Tibial nerve (tissue), 4 donors: ENCODE data around the gene GAREM2.

Experiments used
- EP300 ChIP-seq, 2 donors: sonication (generic); formaldehyde crosslinking; IDR thresholded peaks; one replicate each; pipeline ENCODE4 v1.6.1; 2017; ENCODE audit warnings: antibody characterized with exemption in 2 of 2, mild to moderate bottlenecking in 1 of 2
- POLR2A ChIP-seq, 2 donors: fragments of 450-650 bp; IDR thresholded peaks; one replicate each; pipeline ENCODE4 v1.6.1; 2017; ENCODE audit warnings: antibody characterized with exemption in 2 of 2, mild to moderate bottlenecking in 2 of 2, moderate library complexity in 2 of 2
- TF ChIP-seq, protein P1 (sequence below), 5 experiments: fragments of 200-600 bp in 3 of 5; fragments of 450-650 bp in 2 of 5; sonication (generic) in 3 of 5; IDR thresholded peaks; one replicate each; pipeline ENCODE4 v1.5.1; 2016 to 2019; ENCODE audit warnings: antibody characterized with exemption in 5 of 5, mild to moderate bottlenecking in 3 of 5, moderate library complexity in 2 of 5

DNA sequence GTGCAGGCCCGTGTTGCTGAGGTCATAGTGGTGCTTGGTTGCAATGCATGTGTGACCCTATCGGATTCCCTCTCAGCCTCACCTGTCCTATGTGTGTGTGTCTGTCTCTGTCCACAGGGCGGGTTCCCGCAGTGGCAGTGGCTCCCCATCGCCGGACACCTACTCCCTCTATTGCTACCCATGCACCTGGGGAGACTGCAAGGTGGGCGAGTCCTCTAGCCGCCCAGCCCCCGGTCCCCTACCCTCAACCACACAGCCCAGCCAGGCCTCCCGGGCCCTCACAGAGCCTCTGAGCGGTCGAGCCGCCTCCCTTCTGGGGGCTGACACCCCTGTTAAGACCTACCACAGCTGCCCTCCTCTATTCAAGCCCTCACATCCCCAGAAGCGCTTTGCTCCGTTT is 14.2 kb downstream of the GAREM2 start:
- TF ChIP-seq, protein P1, sequence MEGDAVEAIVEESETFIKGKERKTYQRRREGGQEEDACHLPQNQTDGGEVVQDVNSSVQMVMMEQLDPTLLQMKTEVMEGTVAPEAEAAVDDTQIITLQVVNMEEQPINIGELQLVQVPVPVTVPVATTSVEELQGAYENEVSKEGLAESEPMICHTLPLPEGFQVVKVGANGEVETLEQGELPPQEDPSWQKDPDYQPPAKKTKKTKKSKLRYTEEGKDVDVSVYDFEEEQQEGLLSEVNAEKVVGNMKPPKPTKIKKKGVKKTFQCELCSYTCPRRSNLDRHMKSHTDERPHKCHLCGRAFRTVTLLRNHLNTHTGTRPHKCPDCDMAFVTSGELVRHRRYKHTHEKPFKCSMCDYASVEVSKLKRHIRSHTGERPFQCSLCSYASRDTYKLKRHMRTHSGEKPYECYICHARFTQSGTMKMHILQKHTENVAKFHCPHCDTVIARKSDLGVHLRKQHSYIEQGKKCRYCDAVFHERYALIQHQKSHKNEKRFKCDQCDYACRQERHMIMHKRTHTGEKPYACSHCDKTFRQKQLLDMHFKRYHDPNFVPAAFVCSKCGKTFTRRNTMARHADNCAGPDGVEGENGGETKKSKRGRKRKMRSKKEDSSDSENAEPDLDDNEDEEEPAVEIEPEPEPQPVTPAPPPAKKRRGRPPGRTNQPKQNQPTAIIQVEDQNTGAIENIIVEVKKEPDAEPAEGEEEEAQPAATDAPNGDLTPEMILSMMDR (IDR thresholded peaks at IDR 0.05) = no peak
- no peak for TF ChIP-seq EP300 (IDR thresholded peaks at IDR 0.05)
- no peak for TF ChIP-seq POLR2A (IDR thresholded peaks at IDR 0.05)
